Stimulated activated effector memory CD8-positive, alpha-beta T cell treated with anti-CD3 and anti-CD28 coated beads, Interleukin-12 subunit alpha, Interleukin-12 subunit beta, amount 100 ng/mL, for 72 hours (primary cell): Measurements from ENCODE around the gene GTF2H4.
"Not testable (repeated sequence)": the region's sequence is repeated elsewhere in the genome, so short reads cannot be mapped to it uniquely, and the experiment has no call there.

Experiments
- ATAC-seq: fragments of 150-1000 bp; cut with Tn5 transposase; 2 replicates; pipeline ENCODE4 v1.10.0; 2021
- DNase-seq, 2 donors: peaks; one replicate each; pipeline ENCODE4 v3.0.0; 2021 to 2022; ENCODE audit warnings: low spot score in 2 of 2
- H3K27ac Mint-ChIP-seq: one replicate; pipeline ENCODE4 v1.8.0; 2022; ENCODE audit warnings: mild to moderate bottlenecking, mixed read lengths
- H3K36me3 Mint-ChIP-seq: one replicate; pipeline ENCODE4 v1.8.0; 2022; ENCODE audit warnings: mild to moderate bottlenecking, mixed read lengths
- H3K4me1 Mint-ChIP-seq: one replicate; pipeline ENCODE4 v1.8.0; 2022; ENCODE audit warnings: mixed read lengths
- H3K4me3 Mint-ChIP-seq: one replicate; pipeline ENCODE4 v1.8.0; 2022; ENCODE audit warnings: mild to moderate bottlenecking, mixed read lengths
- H3K9me3 Mint-ChIP-seq: one replicate; pipeline ENCODE4 v1.8.0; 2022; ENCODE audit warnings: mixed read lengths

Gene GTF2H4

DNA sequence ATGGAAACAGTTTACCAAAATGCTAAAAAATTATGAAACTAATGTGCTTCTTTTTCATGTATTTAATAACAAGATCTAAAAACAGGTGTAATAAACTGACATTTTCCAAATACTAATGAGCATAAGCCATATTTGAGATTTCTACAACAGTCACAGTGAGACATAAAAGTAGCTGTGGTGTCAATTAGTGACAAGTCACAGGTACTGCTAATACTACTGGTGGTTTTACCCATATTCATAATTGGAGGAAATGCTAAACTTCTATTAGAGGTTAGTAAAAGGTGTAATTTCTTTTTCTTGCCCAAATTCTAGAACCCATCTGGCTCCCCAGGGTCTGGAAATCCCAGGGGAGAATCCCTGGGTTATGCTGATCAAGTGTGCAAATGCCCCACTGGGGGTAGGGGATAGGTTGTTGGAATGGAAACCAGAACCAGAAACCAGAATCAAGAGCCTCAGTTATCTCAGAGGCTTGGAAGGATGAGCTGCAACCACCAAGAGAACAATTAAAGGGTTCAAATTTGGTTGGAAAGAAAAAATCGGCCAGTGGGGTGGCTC, 7.1 kb upstream of the GTF2H4 start:
- Mint-ChIP-seq H3K9me3 (no peaks in the 10 kb centered on the region), H3K36me3 (no peaks in the 10 kb centered on the region), H3K4me3 (no peak overlapping the region), H3K4me1 (peaks cover 5% of the 10 kb centered on the region), H3K27ac (no peak overlapping the region)
- no peak for ATAC-seq
- no peak for DNase-seq

DNA sequence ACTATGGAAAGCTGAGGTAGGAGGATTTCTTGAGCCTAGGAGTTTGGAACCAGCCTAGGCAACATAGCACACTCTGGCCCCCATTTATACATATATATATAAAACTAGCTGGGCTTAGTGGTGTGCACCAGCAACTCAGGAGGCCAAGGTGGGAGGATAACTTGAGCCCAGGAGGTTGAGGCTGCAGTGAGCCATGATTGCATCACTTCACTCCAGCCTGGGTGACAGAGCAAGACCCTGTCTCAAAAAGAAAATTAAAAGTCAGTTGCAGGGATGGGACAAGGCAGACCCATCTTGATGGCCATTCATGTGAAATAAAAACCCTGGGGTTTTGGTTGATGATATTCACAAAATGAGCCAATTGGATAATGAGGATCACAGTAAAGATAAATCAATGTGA, 6.6 kb upstream of the GTF2H4 start:
- no peak for DNase-seq
- no peak overlapping the region for H3K4me3 Mint-ChIP-seq
- no peaks in the 10 kb centered on the region for H3K36me3 Mint-ChIP-seq
- ATAC-seq, result no peak
- H3K9me3 Mint-ChIP-seq, result no peaks in the 10 kb centered on the region
- no peak overlapping the region for H3K27ac Mint-ChIP-seq
- H3K4me1 Mint-ChIP-seq, result peaks cover 5% of the 10 kb centered on the region

DNA sequence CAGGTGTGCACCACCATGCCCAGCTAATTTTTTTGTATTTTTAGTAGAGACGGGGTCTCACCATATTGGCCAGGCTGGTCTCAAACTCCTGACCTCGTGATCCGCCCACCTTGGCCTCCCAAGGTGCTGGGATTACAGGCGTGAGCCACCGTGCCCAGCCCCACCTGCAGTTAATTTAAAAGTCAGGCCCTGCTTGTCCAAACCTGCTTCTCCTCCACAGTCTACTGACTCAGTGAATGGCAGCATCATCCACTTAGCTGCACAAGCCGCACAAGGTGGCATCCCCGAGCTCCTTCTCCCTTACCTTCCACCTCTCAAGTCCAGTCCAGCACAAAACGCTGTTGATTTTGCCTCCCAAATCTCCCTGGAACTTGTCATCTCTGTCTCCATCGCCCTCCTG, 5.8 kb upstream of the GTF2H4 start:
- H3K4me3 Mint-ChIP-seq, DNase-seq, H3K27ac Mint-ChIP-seq, H3K9me3 Mint-ChIP-seq, H3K4me1 Mint-ChIP-seq, ATAC-seq, H3K36me3 Mint-ChIP-seq: not testable (repeated sequence)

DNA sequence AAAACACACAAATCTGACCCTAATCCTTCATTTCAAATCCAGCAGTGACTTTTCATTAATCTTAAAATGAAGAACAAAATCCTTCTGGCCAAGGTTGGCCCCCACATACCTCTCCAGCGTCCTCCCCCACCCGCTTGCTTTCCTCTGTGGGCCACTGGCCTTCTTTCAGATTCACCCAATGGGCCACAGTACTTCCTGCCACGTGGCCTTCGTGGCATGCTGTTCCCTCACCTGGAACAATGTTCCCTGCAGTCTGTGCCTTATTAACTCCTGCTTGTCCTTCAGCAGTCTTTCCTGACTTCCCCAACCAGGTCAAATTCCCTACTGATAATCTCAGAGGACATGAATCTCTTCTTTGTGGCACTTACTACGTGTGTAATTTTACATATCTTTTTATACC, 5.3 kb upstream of the GTF2H4 start:
- no peak overlapping the region for H3K27ac Mint-ChIP-seq
- H3K9me3 Mint-ChIP-seq, result no peaks in the 10 kb centered on the region
- DNase-seq, result no peak
- no peak for ATAC-seq
- no peak overlapping the region for H3K4me3 Mint-ChIP-seq
- peaks cover 5% of the 10 kb centered on the region for H3K4me1 Mint-ChIP-seq
- H3K36me3 Mint-ChIP-seq, result peaks cover 1% of the 10 kb centered on the region

DNA sequence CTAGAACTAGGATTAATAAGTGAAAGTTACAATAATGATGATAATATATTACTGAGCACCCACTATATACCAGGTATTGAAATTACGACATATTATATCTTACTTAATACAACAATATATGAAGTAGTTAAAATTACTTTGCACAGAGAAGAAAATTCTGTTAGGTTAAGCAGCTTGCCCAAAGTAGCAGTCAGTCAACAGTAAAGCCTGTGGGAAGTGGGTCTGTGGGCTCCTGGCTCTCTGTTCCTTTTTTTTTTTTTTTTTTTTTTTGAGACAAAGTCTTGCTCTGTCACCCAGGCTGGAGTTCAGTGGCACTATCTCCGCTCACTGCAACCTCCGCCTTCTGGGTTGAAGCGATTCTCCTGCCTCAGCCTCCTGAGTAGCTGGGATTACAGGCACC, 4.8 kb upstream of the GTF2H4 start:
- Mint-ChIP-seq H3K36me3 (peaks cover 7% of the 10 kb centered on the region), H3K4me1 (peaks cover 11% of the 10 kb centered on the region), H3K9me3 (no peaks in the 10 kb centered on the region), H3K27ac (no peak overlapping the region), H3K4me3 (no peak overlapping the region)
- ATAC-seq (no peak), DNase-seq (no peak)

DNA sequence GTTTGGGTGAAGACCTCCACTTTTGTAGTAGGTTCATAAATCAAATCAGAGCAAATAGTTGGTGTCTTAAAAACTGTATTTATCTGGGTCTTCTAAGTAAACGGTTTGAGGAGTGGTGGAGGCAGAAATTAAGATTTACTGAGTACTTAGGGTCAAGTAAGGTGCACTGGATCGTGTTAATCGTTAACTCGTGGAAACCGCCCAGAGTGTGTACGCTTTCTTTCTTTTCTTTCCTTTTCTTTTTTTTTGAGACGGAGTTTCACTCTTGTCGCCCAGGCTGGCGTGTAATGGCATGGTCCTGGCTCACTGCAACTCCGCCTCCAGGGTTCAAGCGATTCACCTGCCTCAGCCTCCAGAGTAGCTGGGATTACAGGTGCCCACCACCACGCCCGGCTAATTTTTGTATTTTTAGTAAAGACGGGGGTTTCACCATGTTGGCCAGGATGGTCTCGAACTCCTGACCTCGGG, 683 bp upstream of the GTF2H4 start:
- Mint-ChIP-seq H3K36me3 (peaks cover 24% of the 10 kb centered on the region), H3K4me3 (peak overlapping the region; percentile 94), H3K27ac (peak overlapping the region; percentile 91), H3K4me1 (peaks cover 27% of the 10 kb centered on the region)
- not testable (repeated sequence) for H3K9me3 Mint-ChIP-seq, DNase-seq, ATAC-seq

DNA sequence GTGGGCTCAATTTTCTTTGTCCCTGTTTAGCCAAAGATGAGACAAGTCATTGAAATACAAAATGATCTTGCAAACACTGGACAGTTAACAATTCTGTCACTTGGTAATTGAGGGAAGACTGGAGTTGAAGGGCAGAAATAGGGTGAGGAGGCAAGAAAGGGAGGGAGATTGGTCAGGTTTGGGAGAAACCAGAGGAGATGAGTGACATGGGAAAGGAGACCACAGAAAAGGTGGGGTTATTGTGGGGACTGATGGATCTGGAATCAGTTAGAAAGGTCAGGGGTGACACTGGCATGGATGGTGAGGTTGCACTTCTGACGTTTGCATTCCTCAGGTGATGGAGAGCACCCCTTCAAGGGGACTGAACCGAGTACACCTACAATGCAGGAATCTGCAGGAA, 693 bp downstream of the GTF2H4 start:
- peaks cover 38% of the 10 kb centered on the region for H3K36me3 Mint-ChIP-seq
- ATAC-seq (no peak), DNase-seq (no peak)
- no peaks in the 10 kb centered on the region for H3K9me3 Mint-ChIP-seq
- peak overlapping the region; percentile 94 for H3K4me3 Mint-ChIP-seq
- H3K27ac Mint-ChIP-seq, result peak overlapping the region; percentile 91
- H3K4me1 Mint-ChIP-seq, result peaks cover 33% of the 10 kb centered on the region

DNA sequence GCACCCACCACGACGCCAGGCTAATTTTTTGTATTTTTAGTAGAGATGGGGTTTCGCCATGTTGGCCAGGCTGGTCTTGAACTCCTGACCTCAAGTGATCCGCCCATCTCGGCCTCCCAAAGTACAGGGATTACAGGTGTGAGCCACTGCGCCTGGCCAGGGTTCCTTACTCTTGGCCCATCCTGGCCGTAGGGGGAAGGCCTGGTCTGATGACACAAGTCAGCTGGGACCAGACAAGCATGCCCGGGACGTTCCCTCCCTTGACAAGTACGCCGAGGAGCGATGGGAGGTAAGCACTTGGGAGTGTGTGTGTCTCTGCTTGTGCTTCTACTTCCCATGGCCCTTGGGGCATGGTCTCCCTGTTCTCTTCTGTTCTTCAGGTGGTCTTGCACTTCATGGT, 2.5 kb downstream of the GTF2H4 start:
- Mint-ChIP-seq H3K4me1 (peaks cover 48% of the 10 kb centered on the region), H3K36me3 (peaks cover 47% of the 10 kb centered on the region)
- H3K27ac Mint-ChIP-seq, H3K4me3 Mint-ChIP-seq, DNase-seq, H3K9me3 Mint-ChIP-seq, ATAC-seq: not testable (repeated sequence)

DNA sequence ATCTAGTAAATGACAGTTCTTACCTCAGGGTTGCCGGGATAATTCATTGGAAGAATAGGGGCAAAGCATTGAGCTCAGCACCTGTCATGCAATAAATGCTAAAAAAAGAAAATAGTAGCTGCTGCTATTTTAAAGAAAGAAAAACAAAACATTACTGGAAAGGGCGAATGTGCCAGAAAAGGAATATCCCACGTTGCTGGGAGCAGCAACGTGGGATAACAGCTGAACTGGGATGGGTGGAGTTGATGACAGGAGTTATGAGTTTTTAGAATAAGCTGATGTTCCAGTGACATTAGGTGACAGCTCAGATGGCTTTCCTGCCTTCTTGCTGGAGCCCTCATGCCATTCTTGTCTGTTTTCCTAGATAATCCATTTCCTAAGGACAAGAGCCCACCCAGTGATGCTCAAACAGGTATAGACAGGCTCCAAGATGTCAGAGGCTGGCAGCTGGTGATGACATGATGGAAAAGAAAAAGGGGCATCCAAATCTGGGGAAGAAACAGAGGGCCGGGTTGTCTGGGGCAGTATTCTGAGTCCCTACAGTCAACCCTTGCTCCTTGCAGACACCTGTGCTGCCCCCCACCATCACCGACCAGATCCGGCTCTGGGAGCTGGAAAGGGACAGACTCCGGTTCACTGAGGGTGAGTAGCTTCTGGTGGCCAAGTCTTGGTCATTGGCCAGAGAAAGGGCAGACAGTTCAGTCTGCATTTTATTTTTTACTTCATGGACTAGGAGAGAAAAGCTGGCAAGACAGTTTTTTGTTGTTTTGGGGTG, 4.9 kb downstream of the GTF2H4 start:
- H3K9me3 Mint-ChIP-seq, result no peaks in the 10 kb centered on the region
- no peak for DNase-seq
- H3K27ac Mint-ChIP-seq, result no peak overlapping the region
- H3K36me3 Mint-ChIP-seq, result peaks cover 66% of the 10 kb centered on the region
- peaks cover 61% of the 10 kb centered on the region for H3K4me1 Mint-ChIP-seq
- H3K4me3 Mint-ChIP-seq, result peak overlapping the region; percentile 85
- no peak for ATAC-seq

DNA sequence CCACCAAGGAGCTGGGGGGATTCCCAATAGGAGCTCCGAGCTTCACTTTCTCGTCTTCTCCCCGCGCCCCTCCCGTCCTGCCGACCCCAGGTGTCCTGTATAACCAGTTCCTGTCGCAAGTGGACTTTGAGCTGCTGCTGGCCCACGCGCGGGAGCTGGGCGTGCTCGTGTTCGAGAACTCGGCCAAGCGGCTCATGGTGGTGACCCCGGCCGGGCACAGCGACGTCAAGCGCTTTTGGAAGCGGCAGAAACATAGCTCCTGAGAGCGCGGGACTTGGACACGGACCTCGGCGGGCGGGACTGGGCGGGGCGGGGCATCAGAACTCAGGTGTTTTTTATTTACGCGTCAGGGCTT, 5.7 kb downstream of the GTF2H4 start:
- Mint-ChIP-seq H3K4me1 (peaks cover 53% of the 10 kb centered on the region), H3K27ac (peak overlapping the region; percentile 94), H3K9me3 (no peaks in the 10 kb centered on the region), H3K36me3 (peaks cover 65% of the 10 kb centered on the region), H3K4me3 (peak overlapping the region; percentile 85)
- no peak for ATAC-seq
- DNase-seq, result no peak

DNA sequence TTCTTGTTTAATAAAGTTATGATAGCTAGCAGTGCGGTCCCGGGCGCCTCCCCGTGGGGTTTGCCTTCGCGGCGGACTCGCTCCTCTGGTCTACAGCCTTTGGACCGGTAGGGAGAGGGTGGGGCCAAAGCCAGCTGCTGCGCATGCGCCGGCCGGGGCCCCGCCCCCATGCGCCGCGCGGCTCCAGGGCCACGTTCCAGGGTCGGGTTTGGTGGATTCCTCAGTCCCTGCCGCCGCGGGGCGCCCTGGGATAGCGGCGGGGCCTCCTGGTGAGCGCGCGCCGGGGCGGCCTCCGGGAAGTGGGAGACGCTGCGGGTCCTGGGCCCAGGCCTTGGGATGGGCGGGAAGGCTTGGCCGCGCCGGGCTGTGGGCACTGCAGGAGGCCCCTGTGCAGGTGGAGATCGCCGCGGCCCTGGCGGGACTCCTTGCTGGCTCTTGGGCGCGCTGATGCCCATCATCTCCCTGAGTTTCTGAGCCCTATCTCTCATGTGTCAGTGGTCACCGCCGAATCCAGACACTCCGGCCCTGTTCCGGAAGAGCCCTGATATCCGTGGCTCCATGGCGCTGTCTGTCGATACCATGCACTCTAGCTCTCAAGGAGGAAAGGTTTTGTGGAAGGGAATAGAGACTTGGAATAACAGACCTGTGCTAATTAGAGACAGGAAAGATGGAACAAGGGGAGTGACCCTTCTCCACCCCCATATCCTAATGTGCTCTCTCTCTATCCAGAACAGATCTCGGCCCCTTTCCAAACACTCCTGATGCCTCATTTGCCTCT, 6.3 kb downstream of the GTF2H4 start, which contains the start of gene VARS2:
Gene VARS2, plus strand, starts transcription at position 163 of the 778 bp plus-strand sequence. Its CDS starts 599 bp downstream, at position 762.
- Mint-ChIP-seq H3K36me3 (peaks cover 65% of the 10 kb centered on the region), H3K4me3 (peak within 1 kb of the TSS; percentile 85), H3K4me1 (peaks cover 48% of the 10 kb centered on the region), H3K9me3 (no peaks in the 10 kb centered on the region), H3K27ac (peak within 1 kb of the TSS; percentile 94)
- DNase-seq (peak; percentile 91 to 95), ATAC-seq (peak; percentile 95)

DNA sequence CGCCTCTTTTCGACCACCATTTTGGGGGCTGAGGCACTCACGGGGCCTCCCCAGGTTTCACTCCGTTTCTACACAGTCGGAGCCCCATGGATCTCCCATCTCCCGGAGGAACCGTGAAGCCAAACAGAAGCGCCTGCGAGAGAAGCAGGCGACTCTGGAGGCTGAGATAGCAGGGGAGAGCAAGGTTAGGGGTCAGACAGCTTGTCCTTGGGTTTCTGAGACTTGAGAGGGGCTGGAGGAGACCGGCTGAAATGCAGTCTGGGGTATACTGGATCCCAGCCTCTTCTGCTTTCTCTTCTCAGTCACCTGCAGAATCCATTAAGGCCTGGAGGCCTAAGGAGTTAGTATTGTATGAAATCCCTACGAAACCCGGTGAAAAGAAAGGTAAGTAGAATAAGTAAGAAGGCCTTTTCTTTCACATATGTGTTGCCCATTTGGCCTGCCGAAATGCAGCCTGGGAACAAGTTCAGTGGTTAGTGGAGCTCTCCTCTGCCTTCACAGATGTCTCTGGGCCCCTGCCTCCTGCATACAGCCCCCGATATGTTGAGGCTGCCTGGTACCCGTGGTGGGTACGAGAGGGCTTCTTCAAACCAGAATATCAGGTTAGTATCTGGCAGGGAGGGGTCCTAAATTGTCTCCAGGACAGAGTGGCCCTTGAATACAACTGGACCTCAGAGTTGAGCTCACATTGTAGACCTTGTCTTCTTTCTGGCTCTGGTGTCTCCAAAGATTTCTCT, 7.0 kb downstream of the GTF2H4 start:
- Mint-ChIP-seq H3K27ac (peak overlapping the region; percentile 94), H3K36me3 (peaks cover 72% of the 10 kb centered on the region), H3K9me3 (no peaks in the 10 kb centered on the region), H3K4me3 (peak overlapping the region; percentile 85), H3K4me1 (peaks cover 47% of the 10 kb centered on the region)
- ATAC-seq (no peak), DNase-seq (peak in 1 of 2 donors; percentile 54)

DNA sequence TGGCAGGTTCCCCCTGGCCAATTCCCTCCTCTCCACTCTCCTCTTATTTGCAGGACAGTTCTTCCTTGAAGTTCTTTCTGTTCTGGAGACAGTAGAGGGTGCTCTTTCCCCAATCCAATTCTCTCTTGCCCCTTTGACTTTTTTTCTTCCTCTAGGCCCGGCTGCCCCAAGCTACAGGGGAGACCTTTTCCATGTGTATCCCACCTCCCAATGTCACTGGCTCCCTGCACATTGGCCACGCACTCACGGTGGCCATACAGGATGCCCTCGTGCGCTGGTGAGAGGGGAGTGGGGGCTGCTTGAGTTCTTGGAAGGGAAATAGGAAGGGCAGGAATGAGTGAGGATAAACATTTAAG, 7.6 kb downstream of the GTF2H4 start:
- Mint-ChIP-seq H3K4me1 (peaks cover 47% of the 10 kb centered on the region), H3K9me3 (no peaks in the 10 kb centered on the region), H3K27ac (peak overlapping the region; percentile 94), H3K36me3 (peaks cover 78% of the 10 kb centered on the region), H3K4me3 (peak overlapping the region; percentile 85)
- no peak for ATAC-seq
- peak in 1 of 2 donors; percentile 58 for DNase-seq

DNA sequence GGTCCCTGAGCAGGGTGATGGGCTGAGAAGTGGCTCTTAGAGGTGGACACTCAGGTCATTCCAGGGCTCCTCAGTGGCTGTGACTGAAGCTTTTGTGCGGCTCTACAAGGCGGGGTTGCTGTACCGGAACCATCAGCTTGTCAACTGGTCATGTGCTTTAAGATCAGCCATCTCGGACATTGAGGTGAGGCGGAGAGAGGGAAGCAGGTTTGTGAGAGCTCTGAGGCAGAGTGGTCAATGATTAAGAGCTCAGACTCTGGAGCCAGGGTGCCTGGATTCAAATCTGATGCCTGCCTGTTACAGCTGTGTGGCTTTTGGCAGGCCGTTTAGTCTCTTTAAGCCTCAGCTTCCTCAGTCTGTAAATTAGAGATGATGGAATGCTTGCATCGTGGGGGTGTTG, 9.0 kb downstream of the GTF2H4 start:
- no peaks in the 10 kb centered on the region for H3K9me3 Mint-ChIP-seq
- ATAC-seq (no peak), DNase-seq (no peak)
- H3K36me3 Mint-ChIP-seq, result peaks cover 88% of the 10 kb centered on the region
- no peak overlapping the region for H3K4me3 Mint-ChIP-seq
- peak overlapping the region; percentile 18 for H3K27ac Mint-ChIP-seq
- H3K4me1 Mint-ChIP-seq, result peaks cover 45% of the 10 kb centered on the region

DNA sequence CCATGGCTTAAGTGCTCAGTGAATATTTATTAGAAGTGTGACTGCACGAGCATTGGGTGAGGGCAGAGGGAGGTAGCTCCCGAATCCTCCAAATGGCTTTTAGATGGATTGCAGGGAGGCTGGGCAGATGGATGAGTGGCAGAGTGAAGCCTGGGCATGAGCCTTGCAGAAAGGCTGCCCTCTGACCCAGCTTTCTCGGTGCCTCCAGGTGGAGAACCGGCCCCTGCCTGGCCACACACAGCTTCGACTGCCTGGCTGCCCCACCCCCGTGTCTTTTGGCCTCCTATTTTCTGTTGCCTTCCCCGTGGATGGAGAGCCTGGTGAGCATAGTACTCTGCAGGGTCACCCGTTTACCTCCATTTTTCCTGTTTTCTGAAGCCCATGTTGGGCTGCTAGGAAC, 9.5 kb downstream of the GTF2H4 start:
- DNase-seq, result no peak
- H3K4me3 Mint-ChIP-seq, result no peak overlapping the region
- H3K27ac Mint-ChIP-seq, result no peak overlapping the region
- no peak for ATAC-seq
- peaks cover 88% of the 10 kb centered on the region for H3K36me3 Mint-ChIP-seq
- peaks cover 45% of the 10 kb centered on the region for H3K4me1 Mint-ChIP-seq
- no peaks in the 10 kb centered on the region for H3K9me3 Mint-ChIP-seq
